ACHN (cell line): ENCODE measurements around the gene YOD1.

Experiments used
- DNase-seq: peaks from one replicate; pipeline ENCODE4 v3.0.0-alpha.2; 2015
- in situ Hi-C: cut with HindIII; loops from 2 replicates; pipeline ENCODE4 v1.10.0; 2017; ENCODE audit warnings: low sequenced_read_pairs, low pct_ligation_motif_present, low pct_unique_long_range_greater_than_20kb

YOD1 gene

GRCh38 chr1:207019661-207020060 lies 31.3 kb downstream of the YOD1 start:
- DNase-seq: no peak
- in situ Hi-C loops: no loop called here

GRCh38 chr1:207019161-207019560 lies 31.8 kb downstream of the YOD1 start:
- DNase-seq: no peak
- in situ Hi-C loops: no loop called here

- in situ Hi-C loops: no loop called here
Observed at GRCh38 chr1:207018707-207019106, 32.3 kb downstream of the YOD1 start.

GRCh38 chr1:207017615-207018559 lies 33.1 kb downstream of the YOD1 start:
- DNase-seq: peak; percentile 51
- in situ Hi-C loops: no loop called here

More at GRCh38 chr1:207018707-207019106, 32.3 kb downstream of the YOD1 start:
- no peak for DNase-seq

- in situ Hi-C loops: no loop called here
- DNase-seq: no peak
Observed at GRCh38 chr1:207015791-207016190, 35.2 kb downstream of the YOD1 start.

GRCh38 chr1:207014728-207015127 lies 36.3 kb downstream of the YOD1 start:
- DNase-seq: no peak
- in situ Hi-C loops: no loop called here

GRCh38 chr1:207013321-207014085 lies 37.5 kb downstream of the YOD1 start:
- in situ Hi-C loops: no loop called here
- DNase-seq: no peak

GRCh38 chr1:207010726-207011125 lies 40.3 kb downstream of the YOD1 start:
- in situ Hi-C loops: no loop called here
- DNase-seq: no peak

GRCh38 chr1:207009945-207010344 lies 41.1 kb downstream of the YOD1 start:
- in situ Hi-C loops: no loop called here
- DNase-seq: no peak

- in situ Hi-C loops: no loop called here
Observed at GRCh38 chr1:207009182-207009850, 41.7 kb downstream of the YOD1 start.

GRCh38 chr1:207007352-207008033 lies 43.5 kb downstream of the YOD1 start:
- peak; percentile 98 for DNase-seq
- in situ Hi-C loops: no loop called here

More at GRCh38 chr1:207009182-207009850, 41.7 kb downstream of the YOD1 start:
- DNase-seq: no peak

- in situ Hi-C loops: no loop called here
- DNase-seq: no peak
Observed at GRCh38 chr1:207006914-207007313, 44.1 kb downstream of the YOD1 start.

- DNase-seq: no peak
- in situ Hi-C loops: no loop called here
Observed at GRCh38 chr1:207006083-207006482, 44.9 kb downstream of the YOD1 start.

GRCh38 chr1:207004931-207005830 lies 45.8 kb downstream of the YOD1 start:
- DNase-seq: peak; percentile 87
- in situ Hi-C loops: no loop called here

GRCh38 chr1:207003210-207003609 lies 47.8 kb downstream of the YOD1 start:
- no peak for DNase-seq
- in situ Hi-C loops: no loop called here

GRCh38 chr1:207002724-207003146 lies 48.3 kb downstream of the YOD1 start:
- no peak for DNase-seq
- in situ Hi-C loops: no loop called here

- in situ Hi-C loops: no loop called here
- no peak for DNase-seq
Observed at GRCh38 chr1:207001492-207002245, 49.3 kb downstream of the YOD1 start.
